ENCODE data around the gene KNTC1. TPM values are rescaled to one million over a fixed set of nuclear protein-coding genes. Genes with fewer than 3 reads are reported as not detected.
A peak's percentile ranks its signal among the peaks of the same experiment; 100 is the strongest.
"Not testable (repeated sequence)": the region's sequence is repeated elsewhere in the genome, so short reads cannot be mapped to it uniquely, and the experiment has no call there.

The KNTC1 gene
- polyA plus RNA-seq, 4 donors = 1.9 to 34.1 (median 8.8) TPM

DNA sequence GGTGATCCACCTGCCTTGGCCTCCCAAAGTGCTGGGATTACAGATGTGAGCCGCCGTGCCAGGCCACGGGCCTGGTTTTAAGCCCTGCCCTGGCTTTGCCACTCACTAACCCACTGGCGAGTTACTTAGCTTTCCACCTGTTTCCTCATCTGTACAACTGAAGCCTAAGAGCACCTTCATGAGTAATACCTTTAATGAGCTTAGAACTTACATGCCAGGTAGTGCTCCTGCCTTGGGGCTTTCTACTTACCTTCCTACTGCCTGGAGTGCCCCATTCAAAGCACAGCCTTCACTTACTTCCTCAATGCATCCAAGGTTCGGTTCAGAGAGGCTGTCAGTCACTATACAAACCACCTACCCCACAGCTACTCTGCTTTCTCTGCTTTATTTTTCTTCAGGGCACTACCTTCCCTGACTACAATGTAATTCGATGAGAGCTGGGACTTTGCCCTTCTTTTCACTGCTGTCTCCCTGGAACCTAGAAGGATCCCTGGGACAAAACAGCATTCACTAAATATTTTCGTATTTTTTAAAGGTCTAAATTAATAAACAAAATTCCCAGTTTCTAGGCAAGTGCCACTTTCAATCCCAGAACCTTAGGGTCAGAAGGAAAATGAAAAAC lies 40.1 kb upstream of the KNTC1 start:
- Histone ChIP-seq H3K27ac (ENCODE audit: low read depth in 1 of 3, low read length in 2 of 3) (no peak overlapping the region), H3K36me3 (ENCODE audit: control insufficient read depth in 3 of 3, insufficient read depth in 2 of 3, low read depth in 1 of 3, low read length in 3 of 3) (peaks cover 16 to 45% (median 25%) of the 10 kb centered on the region in 3 donors), H3K4me3 (ENCODE audit: low read depth in 1 of 3, low read length in 3 of 3) (no peak overlapping the region), H3K27me3 (ENCODE audit: control insufficient read depth in 3 of 3, insufficient read depth in 3 of 3, low read length in 3 of 3) (no peaks in the 10 kb centered on the region), H3K9me3 (ENCODE audit: control insufficient read depth in 2 of 2, insufficient read depth in 1 of 2, low read depth in 1 of 2, low read length in 1 of 2) (no peaks in the 10 kb centered on the region), H3K4me1 (ENCODE audit: control insufficient read depth in 3 of 3, insufficient read depth in 2 of 3, low read depth in 1 of 3, low read length in 2 of 3) (no peaks in the 10 kb centered on the region)
- FAIRE-seq (no peak), DNase-seq (no peak)
- WGBS, 3 donors = 93 to 96% (median 94%) methylated on average over 7 of the region's 7 CpGs

DNA sequence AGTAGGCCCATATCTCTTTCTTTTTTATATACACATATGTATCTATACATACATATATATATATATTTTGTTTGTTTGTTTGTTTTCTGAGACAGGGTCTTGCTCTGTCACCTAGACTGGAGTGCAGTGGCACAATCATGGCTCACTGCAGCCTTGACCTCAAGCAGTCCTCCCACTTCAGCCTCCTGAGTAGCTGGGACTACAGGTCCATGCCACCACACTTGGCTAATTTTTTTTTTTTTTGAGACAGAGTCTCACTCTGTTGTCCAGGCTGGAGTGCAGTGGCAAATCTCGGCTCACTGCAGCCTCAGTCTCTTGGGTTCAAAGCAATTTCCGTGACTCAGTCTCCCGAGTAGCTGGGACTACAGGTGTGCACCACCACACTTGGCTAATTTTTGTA lies 39.2 kb upstream of the KNTC1 start:
- not testable (repeated sequence) for FAIRE-seq; H3K27ac ChIP-seq (ENCODE audit: low read depth in 1 of 3, low read length in 2 of 3)
- peaks cover 20 to 48% (median 29%) of the 10 kb centered on the region in 3 donors for H3K36me3 ChIP-seq (ENCODE audit: control insufficient read depth in 3 of 3, insufficient read depth in 2 of 3, low read depth in 1 of 3, low read length in 3 of 3)

DNA sequence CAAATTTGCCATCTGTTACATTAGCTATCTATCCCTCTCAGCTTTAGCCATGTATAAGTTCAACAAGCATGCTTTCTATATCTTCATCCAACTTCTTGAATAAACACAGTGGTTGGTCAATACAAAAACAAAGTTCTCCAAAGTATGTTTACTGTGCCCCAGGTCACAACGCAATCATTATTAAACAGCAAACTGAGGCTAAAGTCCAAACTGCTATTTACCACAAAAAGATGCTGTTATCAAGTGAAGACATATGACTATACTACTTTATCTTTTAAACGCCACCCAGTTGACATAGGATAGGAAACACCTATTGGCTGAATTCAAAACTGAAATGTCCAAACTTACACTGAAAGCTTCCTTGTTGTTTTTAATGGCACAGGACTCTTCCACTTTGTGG lies 38.0 kb upstream of the KNTC1 start:
- DNase-seq (peak; percentile 19 to 44), FAIRE-seq (no peak)
- Histone ChIP-seq H3K27ac (ENCODE audit: low read depth in 1 of 3, low read length in 2 of 3) (no peak overlapping the region), H3K4me1 (ENCODE audit: control insufficient read depth in 3 of 3, insufficient read depth in 2 of 3, low read depth in 1 of 3, low read length in 2 of 3) (no peaks in the 10 kb centered on the region), H3K27me3 (ENCODE audit: control insufficient read depth in 3 of 3, insufficient read depth in 3 of 3, low read length in 3 of 3) (no peaks in the 10 kb centered on the region), H3K36me3 (ENCODE audit: control insufficient read depth in 3 of 3, insufficient read depth in 2 of 3, low read depth in 1 of 3, low read length in 3 of 3) (peaks cover 18 to 53% (median 25%) of the 10 kb centered on the region in 3 donors), H3K4me3 (ENCODE audit: low read depth in 1 of 3, low read length in 3 of 3) (no peak overlapping the region), H3K9me3 (ENCODE audit: control insufficient read depth in 2 of 2, insufficient read depth in 1 of 2, low read depth in 1 of 2, low read length in 1 of 2) (no peaks in the 10 kb centered on the region)
- 12 to 61% (median 26%) methylated on average over 2 of the region's 2 CpGs for WGBS, 3 donors

More for the DNA sequence above, 39.2 kb upstream of the KNTC1 start:
- not testable (repeated sequence) for H3K4me1 ChIP-seq (ENCODE audit: control insufficient read depth in 3 of 3, insufficient read depth in 2 of 3, low read depth in 1 of 3, low read length in 2 of 3); H3K4me3 ChIP-seq (ENCODE audit: low read depth in 1 of 3, low read length in 3 of 3); H3K27me3 ChIP-seq (ENCODE audit: control insufficient read depth in 3 of 3, insufficient read depth in 3 of 3, low read length in 3 of 3); H3K9me3 ChIP-seq (ENCODE audit: control insufficient read depth in 2 of 2, insufficient read depth in 1 of 2, low read depth in 1 of 2, low read length in 1 of 2); DNase-seq
- 93 to 97% (median 95%) methylated on average over 3 of the region's 3 CpGs for WGBS, 3 donors

DNA sequence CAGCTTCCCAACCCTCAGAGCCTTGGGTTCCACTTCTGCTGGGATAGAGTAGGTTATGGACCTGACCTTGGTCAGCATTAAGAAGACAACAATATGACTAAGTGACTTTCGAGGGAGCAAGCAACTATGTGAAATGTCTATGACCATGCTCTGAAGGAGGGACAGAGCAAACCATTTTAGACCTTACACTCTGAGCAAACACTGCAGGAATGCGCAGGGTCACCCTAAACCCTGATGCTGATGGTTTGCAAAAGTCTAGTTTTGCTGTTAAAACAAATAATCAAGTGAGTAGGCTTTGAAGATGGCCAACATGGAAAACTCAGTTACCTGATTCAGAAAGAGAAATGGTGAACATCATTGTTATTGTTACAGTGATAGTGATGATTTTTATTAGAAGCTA lies 35.1 kb upstream of the KNTC1 start:
- FAIRE-seq (no peak), DNase-seq (no peak)
- 91 to 100% (median 98%) methylated on average over 2 of the region's 2 CpGs for WGBS, 3 donors
- H3K4me1 ChIP-seq (ENCODE audit: control insufficient read depth in 3 of 3, insufficient read depth in 2 of 3, low read depth in 1 of 3, low read length in 2 of 3) = no peaks in the 10 kb centered on the region
- H3K27ac ChIP-seq (ENCODE audit: low read depth in 1 of 3, low read length in 2 of 3) = no peak overlapping the region
- no peak overlapping the region for H3K4me3 ChIP-seq (ENCODE audit: low read depth in 1 of 3, low read length in 3 of 3)
- peaks cover 14 to 44% (median 16%) of the 10 kb centered on the region in 3 donors for H3K36me3 ChIP-seq (ENCODE audit: control insufficient read depth in 3 of 3, insufficient read depth in 2 of 3, low read depth in 1 of 3, low read length in 3 of 3)
- H3K27me3 ChIP-seq (ENCODE audit: control insufficient read depth in 3 of 3, insufficient read depth in 3 of 3, low read length in 3 of 3) = no peaks in the 10 kb centered on the region
- no peaks in the 10 kb centered on the region for H3K9me3 ChIP-seq (ENCODE audit: control insufficient read depth in 2 of 2, insufficient read depth in 1 of 2, low read depth in 1 of 2, low read length in 1 of 2)

DNA sequence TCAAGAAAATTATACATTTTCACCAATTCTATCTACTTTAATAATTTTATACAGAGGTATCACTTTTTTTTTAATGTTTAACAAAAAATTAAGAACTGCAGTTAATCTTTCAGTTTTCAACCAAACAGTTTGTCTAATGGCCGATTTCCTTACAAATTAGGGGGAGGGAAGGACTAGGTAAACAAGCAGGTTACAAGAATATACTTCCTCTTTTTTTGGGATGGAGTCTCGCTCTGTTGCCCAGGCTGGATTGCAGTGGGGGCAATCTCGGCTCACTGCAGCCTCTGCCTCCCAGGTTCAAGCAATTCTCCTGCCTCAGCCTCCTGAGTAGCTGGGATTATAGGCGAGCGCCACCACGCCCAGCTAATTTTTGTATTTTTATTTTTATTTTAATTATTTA lies 33.8 kb upstream of the KNTC1 start:
- FAIRE-seq; H3K27me3 ChIP-seq (ENCODE audit: control insufficient read depth in 3 of 3, insufficient read depth in 3 of 3, low read length in 3 of 3); H3K9me3 ChIP-seq (ENCODE audit: control insufficient read depth in 2 of 2, insufficient read depth in 1 of 2, low read depth in 1 of 2, low read length in 1 of 2); H3K4me3 ChIP-seq (ENCODE audit: low read depth in 1 of 3, low read length in 3 of 3); H3K27ac ChIP-seq (ENCODE audit: low read depth in 1 of 3, low read length in 2 of 3); H3K4me1 ChIP-seq (ENCODE audit: control insufficient read depth in 3 of 3, insufficient read depth in 2 of 3, low read depth in 1 of 3, low read length in 2 of 3); DNase-seq: not testable (repeated sequence)
- WGBS, 3 donors = 75 to 85% (median 84%) methylated on average over 6 of the region's 6 CpGs
- peaks cover 12 to 47% (median 15%) of the 10 kb centered on the region in 3 donors for H3K36me3 ChIP-seq (ENCODE audit: control insufficient read depth in 3 of 3, insufficient read depth in 2 of 3, low read depth in 1 of 3, low read length in 3 of 3)

DNA sequence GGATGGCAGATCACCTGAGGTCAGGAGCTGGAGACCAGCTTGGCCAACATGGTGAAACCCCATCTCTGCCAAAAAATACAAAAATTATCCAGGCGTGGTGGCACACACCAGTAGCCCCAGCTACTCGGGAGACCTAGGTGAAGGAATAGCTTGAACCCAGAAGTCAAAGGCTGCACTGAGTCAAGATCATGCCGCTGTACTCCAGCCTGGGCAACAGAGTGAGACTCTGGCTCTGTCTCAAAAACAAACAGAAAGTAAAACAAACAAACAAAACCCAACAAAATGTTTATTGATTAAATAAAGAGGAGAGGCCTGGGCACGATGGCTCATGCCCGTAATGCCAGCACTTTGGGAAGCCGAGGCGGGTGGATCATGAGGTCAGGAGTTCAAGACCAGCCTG lies 31.8 kb upstream of the KNTC1 start:
- Histone ChIP-seq H3K9me3 (ENCODE audit: control insufficient read depth in 2 of 2, insufficient read depth in 1 of 2, low read depth in 1 of 2, low read length in 1 of 2) (no peaks in the 10 kb centered on the region), H3K27ac (ENCODE audit: low read depth in 1 of 3, low read length in 2 of 3) (no peak overlapping the region), H3K27me3 (ENCODE audit: control insufficient read depth in 3 of 3, insufficient read depth in 3 of 3, low read length in 3 of 3) (no peaks in the 10 kb centered on the region), H3K36me3 (ENCODE audit: control insufficient read depth in 3 of 3, insufficient read depth in 2 of 3, low read depth in 1 of 3, low read length in 3 of 3) (peaks cover 7 to 44% (median 8%) of the 10 kb centered on the region in 3 donors), H3K4me1 (ENCODE audit: control insufficient read depth in 3 of 3, insufficient read depth in 2 of 3, low read depth in 1 of 3, low read length in 2 of 3) (no peaks in the 10 kb centered on the region), H3K4me3 (ENCODE audit: low read depth in 1 of 3, low read length in 3 of 3) (no peak overlapping the region)
- WGBS, 3 donors = 84 to 96% (median 92%) methylated on average over 7 of the region's 7 CpGs
- DNase-seq (no peak), FAIRE-seq (no peak)

DNA sequence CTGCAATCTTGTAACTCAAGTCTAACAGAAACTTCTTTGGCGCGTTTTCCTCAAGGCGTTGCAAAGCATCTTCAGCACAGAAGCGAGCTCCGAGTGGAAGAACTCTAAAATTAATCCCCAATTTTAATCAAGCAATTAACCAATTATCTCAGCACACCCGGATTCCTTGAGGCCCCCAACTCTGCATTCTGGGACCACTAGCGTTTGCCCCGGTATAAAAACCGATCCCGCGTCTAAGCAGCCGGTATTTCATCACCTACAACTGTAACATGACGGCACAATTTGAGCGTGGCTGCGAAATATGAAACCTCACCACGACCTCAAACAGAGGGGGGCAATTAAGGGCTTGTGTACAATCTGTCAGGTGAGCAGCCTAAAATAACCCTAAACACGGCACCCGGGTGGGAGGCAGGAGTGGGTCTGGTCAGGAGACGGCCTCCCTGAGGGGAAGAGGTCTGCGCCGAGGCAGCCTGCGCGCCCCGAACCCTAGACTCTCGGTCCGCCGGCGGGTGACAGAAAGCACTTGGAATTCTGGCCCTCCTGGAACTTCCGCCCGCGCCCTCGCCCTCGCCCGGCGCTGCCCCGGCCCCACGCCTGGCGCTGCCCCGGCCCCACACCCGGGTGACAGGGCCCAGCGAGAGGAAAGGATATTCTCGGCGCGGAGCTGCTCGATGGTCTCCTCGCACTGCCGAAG lies 26.9 kb upstream of the KNTC1 start:
- DNase-seq = peak; percentile 65 to 86
- H3K4me3 ChIP-seq (ENCODE audit: low read depth in 1 of 3, low read length in 3 of 3) = peak overlapping the region; percentile 81 to 88 (median 82)
- H3K36me3 ChIP-seq (ENCODE audit: control insufficient read depth in 3 of 3, insufficient read depth in 2 of 3, low read depth in 1 of 3, low read length in 3 of 3) = peaks cover 5 to 34% (median 7%) of the 10 kb centered on the region in 3 donors
- H3K27me3 ChIP-seq (ENCODE audit: control insufficient read depth in 3 of 3, insufficient read depth in 3 of 3, low read length in 3 of 3) = no peaks in the 10 kb centered on the region
- H3K27ac ChIP-seq (ENCODE audit: low read depth in 1 of 3, low read length in 2 of 3) = peak overlapping the region; percentile 94 to 98 (median 97)
- H3K4me1 ChIP-seq (ENCODE audit: control insufficient read depth in 3 of 3, insufficient read depth in 2 of 3, low read depth in 1 of 3, low read length in 2 of 3) = no peaks in the 10 kb centered on the region
- H3K9me3 ChIP-seq (ENCODE audit: control insufficient read depth in 2 of 2, insufficient read depth in 1 of 2, low read depth in 1 of 2, low read length in 1 of 2) = no peaks in the 10 kb centered on the region
- FAIRE-seq = no peak
- 0 to 1% (median 0%) methylated on average over 37 to 47 of the region's 47 CpGs for WGBS, 3 donors

DNA sequence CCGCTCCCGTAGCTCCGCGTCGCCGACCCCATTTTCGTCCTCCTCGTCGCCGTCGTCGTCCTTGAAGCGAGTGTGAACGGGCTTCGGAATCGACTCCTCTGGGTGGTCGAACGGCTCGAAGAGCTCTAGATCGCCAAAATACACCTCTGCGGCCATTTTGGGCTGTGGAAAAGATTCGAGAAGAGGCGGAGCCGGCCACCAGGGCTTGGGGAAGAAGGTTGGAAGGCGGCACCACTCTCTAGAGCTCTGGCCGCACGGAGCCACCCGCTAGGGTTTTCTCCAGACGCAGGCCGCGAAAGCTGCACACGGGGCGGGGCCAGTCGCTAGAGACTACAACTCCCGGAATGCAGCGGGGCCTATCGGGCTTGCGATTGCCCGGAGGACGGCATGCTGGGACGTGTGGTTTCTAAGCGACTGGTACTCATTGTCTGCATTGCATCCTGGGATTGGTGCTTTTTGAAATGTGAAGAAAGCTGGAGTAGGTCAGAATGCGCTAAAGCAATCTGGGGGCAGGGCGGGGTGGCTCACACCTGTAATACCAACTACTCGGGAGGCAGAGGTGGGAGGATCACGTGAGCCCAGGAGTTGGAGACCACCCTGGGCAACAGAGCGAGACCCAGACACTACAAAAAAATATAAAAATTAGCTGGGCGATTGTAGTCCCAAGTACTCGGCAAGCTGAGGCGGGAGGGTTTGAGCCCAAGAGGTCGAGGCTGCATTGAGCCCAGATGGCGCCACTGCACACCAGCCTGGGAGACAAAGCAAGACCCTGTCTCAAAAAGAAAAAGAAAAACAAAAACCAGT lies 26.2 kb upstream of the KNTC1 start, which contains the start of gene ZCCHC8:
TSS of gene ZCCHC8 (minus strand) at position 248 of the 804 bp plus-strand sequence. CDS start at position 156, 92 bp downstream.
- Histone ChIP-seq H3K27me3 (ENCODE audit: control insufficient read depth in 3 of 3, insufficient read depth in 3 of 3, low read length in 3 of 3) (no peaks in the 10 kb centered on the region), H3K4me1 (ENCODE audit: control insufficient read depth in 3 of 3, insufficient read depth in 2 of 3, low read depth in 1 of 3, low read length in 2 of 3) (no peaks in the 10 kb centered on the region), H3K9me3 (ENCODE audit: control insufficient read depth in 2 of 2, insufficient read depth in 1 of 2, low read depth in 1 of 2, low read length in 1 of 2) (no peaks in the 10 kb centered on the region), H3K36me3 (ENCODE audit: control insufficient read depth in 3 of 3, insufficient read depth in 2 of 3, low read depth in 1 of 3, low read length in 3 of 3) (peaks cover 8 to 34% (median 9%) of the 10 kb centered on the region in 3 donors), H3K27ac (ENCODE audit: low read depth in 1 of 3, low read length in 2 of 3) (peak within 1 kb of the TSS; percentile 94 to 98 (median 97)), H3K4me3 (ENCODE audit: low read depth in 1 of 3, low read length in 3 of 3) (peak within 1 kb of the TSS; percentile 81 to 88 (median 82))
- FAIRE-seq (no peak), DNase-seq (peak; percentile 98 to 99)
- WGBS, 3 donors = 2 to 3% (median 3%) methylated on average over 51 to 52 of the region's 52 CpGs

Data from small intestine (tissue), 7 donors.